Hindlimb muscle (tissue), 1 donor: ENCODE data around the gene ROBO2. TPM values are rescaled to one million over a fixed set of nuclear protein-coding genes. Genes with fewer than 3 reads are reported as not detected.

Experiments
- DNase-seq: peaks from one replicate; pipeline ENCODE4 v3.0.0-alpha.2; 2013
- polyA plus RNA-seq: library from polyadenylated mRNA; unstranded; fragments of 120-200 nt; gene quantifications from one replicate; pipeline ENCODE4 v1.2.1, GENCODE V29; 2013; ENCODE audit not compliant: insufficient read length

ROBO2 gene
- polyA plus RNA-seq, 1 donor: 2.9 TPM

- no peak for DNase-seq
Observed at GRCh38 chr3:77122652-77123051, 82.8 kb downstream of the ROBO2 start.

GRCh38 chr3:77125966-77126365 lies 86.1 kb downstream of the ROBO2 start:
- DNase-seq: no peak

- DNase-seq: no peak
Observed at GRCh38 chr3:77134769-77135168, 94.9 kb downstream of the ROBO2 start.

- DNase-seq: no peak
Observed at GRCh38 chr3:77137559-77137958, 97.7 kb downstream of the ROBO2 start.

GRCh38 chr3:77139624-77140023 lies 99.7 kb downstream of the ROBO2 start:
- no peak for DNase-seq

GRCh38 chr3:77141423-77141822 lies 101.5 kb downstream of the ROBO2 start:
- no peak for DNase-seq

GRCh38 chr3:77142578-77142977 lies 102.7 kb downstream of the ROBO2 start:
- no peak for DNase-seq

GRCh38 chr3:77146004-77146403 lies 106.1 kb downstream of the ROBO2 start:
- DNase-seq: no peak

GRCh38 chr3:77147836-77148578 lies 108.1 kb downstream of the ROBO2 start:
- DNase-seq: no peak

GRCh38 chr3:77149382-77149781 lies 109.5 kb downstream of the ROBO2 start:
- no peak for DNase-seq

- DNase-seq: no peak
Observed at GRCh38 chr3:77150028-77150427, 110.1 kb downstream of the ROBO2 start.

GRCh38 chr3:77150759-77151158 lies 110.9 kb downstream of the ROBO2 start:
- DNase-seq: no peak

- DNase-seq: no peak
Observed at GRCh38 chr3:77158730-77159581, 119.1 kb downstream of the ROBO2 start.

GRCh38 chr3:77160931-77161497 lies 121.1 kb downstream of the ROBO2 start:
- DNase-seq: no peak

- DNase-seq: no peak
Observed at GRCh38 chr3:77169823-77170222, 129.9 kb downstream of the ROBO2 start.

- no peak for DNase-seq
Observed at GRCh38 chr3:77171026-77171425, 131.1 kb downstream of the ROBO2 start.

GRCh38 chr3:77179762-77180161 lies 139.9 kb downstream of the ROBO2 start:
- no peak for DNase-seq

GRCh38 chr3:77182341-77182740 lies 142.4 kb downstream of the ROBO2 start:
- DNase-seq: no peak

- DNase-seq: no peak
Observed at GRCh38 chr3:77186319-77186718, 146.4 kb downstream of the ROBO2 start.

GRCh38 chr3:77186728-77187127 lies 146.8 kb downstream of the ROBO2 start:
- DNase-seq: no peak

GRCh38 chr3:77188210-77188609 lies 148.3 kb downstream of the ROBO2 start:
- DNase-seq: no peak

- no peak for DNase-seq
Observed at GRCh38 chr3:77189258-77189657, 149.4 kb downstream of the ROBO2 start.

GRCh38 chr3:77189684-77190083 lies 149.8 kb downstream of the ROBO2 start:
- no peak for DNase-seq

- DNase-seq: peak; percentile 63
Observed at GRCh38 chr3:77190374-77190773, 150.5 kb downstream of the ROBO2 start.
